ENCODE results near the gene NCKAP5. TPM values are rescaled to one million over a fixed set of nuclear protein-coding genes. Genes with fewer than 3 reads are reported as not detected.
"Not testable (repeated sequence)": the region's sequence is repeated elsewhere in the genome, so short reads cannot be mapped to it uniquely, and the experiment has no call there.

Gene NCKAP5
- total RNA-seq, 1 donor from 2014 or later = not detected

- no peaks in the 10 kb centered on the region for H3K4me1 Mint-ChIP-seq (ENCODE audit: low read depth)
- H3K36me3 Mint-ChIP-seq (ENCODE audit: low read depth) = no peaks in the 10 kb centered on the region
- peaks cover 2% of the 10 kb centered on the region for H3K9me3 Mint-ChIP-seq
- DNase-seq (ENCODE audit: low spot score) = no peak
- H3K27me3 Mint-ChIP-seq (ENCODE audit: insufficient read depth) = no peaks in the 10 kb centered on the region
- H3K4me3 Mint-ChIP-seq = no peak overlapping the region
- intact Hi-C loops (cut with micrococcal nuclease) = no loop called here
- no peak overlapping the region for H3K27ac Mint-ChIP-seq
Measured at GRCh38 chr2:133213651-133214050, 354.6 kb downstream of the NCKAP5 start.

- intact Hi-C loops (cut with micrococcal nuclease) = no loop called here
- H3K9me3 Mint-ChIP-seq = no peaks in the 10 kb centered on the region
- no peaks in the 10 kb centered on the region for H3K27me3 Mint-ChIP-seq (ENCODE audit: insufficient read depth)
- no peak overlapping the region for H3K27ac Mint-ChIP-seq
- H3K36me3 Mint-ChIP-seq (ENCODE audit: low read depth) = no peaks in the 10 kb centered on the region
- DNase-seq (ENCODE audit: low spot score) = no peak
- H3K4me3 Mint-ChIP-seq = no peak overlapping the region
- no peaks in the 10 kb centered on the region for H3K4me1 Mint-ChIP-seq (ENCODE audit: low read depth)
Measured at GRCh38 chr2:133209325-133209724, 358.9 kb downstream of the NCKAP5 start.

- H3K36me3 Mint-ChIP-seq (ENCODE audit: low read depth); H3K27me3 Mint-ChIP-seq (ENCODE audit: insufficient read depth); H3K4me1 Mint-ChIP-seq (ENCODE audit: low read depth); H3K27ac Mint-ChIP-seq; DNase-seq (ENCODE audit: low spot score); H3K4me3 Mint-ChIP-seq; intact Hi-C loops (cut with micrococcal nuclease); H3K9me3 Mint-ChIP-seq: not testable (repeated sequence)
Measured at GRCh38 chr2:133206666-133207065, 361.6 kb downstream of the NCKAP5 start.

GRCh38 chr2:133204421-133204820 lies 363.8 kb downstream of the NCKAP5 start:
- intact Hi-C loops (cut with micrococcal nuclease) = no loop called here
- Mint-ChIP-seq H3K9me3 (no peaks in the 10 kb centered on the region), H3K4me3 (no peak overlapping the region), H3K4me1 (ENCODE audit: low read depth) (no peaks in the 10 kb centered on the region), H3K36me3 (ENCODE audit: low read depth) (no peaks in the 10 kb centered on the region), H3K27me3 (ENCODE audit: insufficient read depth) (no peaks in the 10 kb centered on the region), H3K27ac (no peak overlapping the region)
- no peak for DNase-seq (ENCODE audit: low spot score)

GRCh38 chr2:133200684-133201421 lies 367.4 kb downstream of the NCKAP5 start:
- no peaks in the 10 kb centered on the region for H3K36me3 Mint-ChIP-seq (ENCODE audit: low read depth)
- intact Hi-C loops (cut with micrococcal nuclease) = no loop called here
- no peaks in the 10 kb centered on the region for H3K4me1 Mint-ChIP-seq (ENCODE audit: low read depth)
- H3K27ac Mint-ChIP-seq = no peak overlapping the region
- H3K4me3 Mint-ChIP-seq = no peak overlapping the region
- H3K9me3 Mint-ChIP-seq = no peaks in the 10 kb centered on the region
- H3K27me3 Mint-ChIP-seq (ENCODE audit: insufficient read depth) = no peaks in the 10 kb centered on the region
- no peak for DNase-seq (ENCODE audit: low spot score)

GRCh38 chr2:133198678-133199077 lies 369.6 kb downstream of the NCKAP5 start:
- Mint-ChIP-seq H3K27me3 (ENCODE audit: insufficient read depth) (no peaks in the 10 kb centered on the region), H3K27ac (no peak overlapping the region)

GRCh38 chr2:133197156-133197555 lies 371.1 kb downstream of the NCKAP5 start:
- no peaks in the 10 kb centered on the region for H3K27me3 Mint-ChIP-seq (ENCODE audit: insufficient read depth)
- H3K9me3 Mint-ChIP-seq = no peaks in the 10 kb centered on the region
- H3K4me3 Mint-ChIP-seq = no peak overlapping the region
- no peak overlapping the region for H3K27ac Mint-ChIP-seq
- intact Hi-C loops (cut with micrococcal nuclease) = no loop called here
- H3K4me1 Mint-ChIP-seq (ENCODE audit: low read depth) = no peaks in the 10 kb centered on the region
- H3K36me3 Mint-ChIP-seq (ENCODE audit: low read depth) = no peaks in the 10 kb centered on the region
- DNase-seq (ENCODE audit: low spot score) = no peak

More at GRCh38 chr2:133198678-133199077, 369.6 kb downstream of the NCKAP5 start:
- Mint-ChIP-seq H3K9me3 (no peaks in the 10 kb centered on the region), H3K4me3 (no peak overlapping the region), H3K36me3 (ENCODE audit: low read depth) (no peaks in the 10 kb centered on the region), H3K4me1 (ENCODE audit: low read depth) (no peaks in the 10 kb centered on the region)
- intact Hi-C loops (cut with micrococcal nuclease) = no loop called here
- DNase-seq (ENCODE audit: low spot score) = no peak

GRCh38 chr2:133194777-133195335 lies 373.4 kb downstream of the NCKAP5 start:
- Mint-ChIP-seq H3K9me3 (no peaks in the 10 kb centered on the region), H3K4me3 (no peak overlapping the region), H3K36me3 (ENCODE audit: low read depth) (no peaks in the 10 kb centered on the region), H3K4me1 (ENCODE audit: low read depth) (no peaks in the 10 kb centered on the region), H3K27me3 (ENCODE audit: insufficient read depth) (no peaks in the 10 kb centered on the region), H3K27ac (no peak overlapping the region)
- DNase-seq (ENCODE audit: low spot score) = no peak
- intact Hi-C loops (cut with micrococcal nuclease) = no loop called here

- no peaks in the 10 kb centered on the region for H3K36me3 Mint-ChIP-seq (ENCODE audit: low read depth)
- H3K4me1 Mint-ChIP-seq (ENCODE audit: low read depth) = no peaks in the 10 kb centered on the region
- intact Hi-C loops (cut with micrococcal nuclease) = no loop called here
- no peak overlapping the region for H3K27ac Mint-ChIP-seq
- H3K9me3 Mint-ChIP-seq = no peaks in the 10 kb centered on the region
- H3K4me3 Mint-ChIP-seq = no peak overlapping the region
- DNase-seq (ENCODE audit: low spot score) = no peak
- H3K27me3 Mint-ChIP-seq (ENCODE audit: insufficient read depth) = no peaks in the 10 kb centered on the region
Measured at GRCh38 chr2:133194362-133194655, 374.0 kb downstream of the NCKAP5 start.

- H3K36me3 Mint-ChIP-seq (ENCODE audit: low read depth) = no peaks in the 10 kb centered on the region
- H3K4me3 Mint-ChIP-seq = no peak overlapping the region
- H3K27me3 Mint-ChIP-seq (ENCODE audit: insufficient read depth) = no peaks in the 10 kb centered on the region
- H3K27ac Mint-ChIP-seq = no peak overlapping the region
- DNase-seq (ENCODE audit: low spot score) = no peak
- peaks cover 2% of the 10 kb centered on the region for H3K9me3 Mint-ChIP-seq
- H3K4me1 Mint-ChIP-seq (ENCODE audit: low read depth) = no peaks in the 10 kb centered on the region
- intact Hi-C loops (cut with micrococcal nuclease) = no loop called here
Measured at GRCh38 chr2:133193544-133194361, 374.5 kb downstream of the NCKAP5 start.

GRCh38 chr2:133192028-133192427 lies 376.2 kb downstream of the NCKAP5 start:
- H3K4me1 Mint-ChIP-seq (ENCODE audit: low read depth) = no peaks in the 10 kb centered on the region
- H3K27ac Mint-ChIP-seq = no peak overlapping the region
- no peaks in the 10 kb centered on the region for H3K27me3 Mint-ChIP-seq (ENCODE audit: insufficient read depth)
- H3K36me3 Mint-ChIP-seq (ENCODE audit: low read depth) = no peaks in the 10 kb centered on the region
- H3K4me3 Mint-ChIP-seq = no peak overlapping the region
- H3K9me3 Mint-ChIP-seq = peaks cover 5% of the 10 kb centered on the region
- DNase-seq (ENCODE audit: low spot score) = no peak
- intact Hi-C loops (cut with micrococcal nuclease) = no loop called here

GRCh38 chr2:133177196-133177595 lies 391.1 kb downstream of the NCKAP5 start:
- H3K27me3 Mint-ChIP-seq (ENCODE audit: insufficient read depth) = no peaks in the 10 kb centered on the region
- no peaks in the 10 kb centered on the region for H3K9me3 Mint-ChIP-seq
- no peaks in the 10 kb centered on the region for H3K36me3 Mint-ChIP-seq (ENCODE audit: low read depth)
- DNase-seq (ENCODE audit: low spot score) = no peak
- intact Hi-C loops (cut with micrococcal nuclease) = loop anchor here (10.0 kb wide), 1 partner anchor 502 kb away; the partner anchor contains the start of gene LYPD1
- no peak overlapping the region for H3K27ac Mint-ChIP-seq
- H3K4me1 Mint-ChIP-seq (ENCODE audit: low read depth) = no peaks in the 10 kb centered on the region
- no peak overlapping the region for H3K4me3 Mint-ChIP-seq

GRCh38 chr2:133175926-133176325 lies 392.3 kb downstream of the NCKAP5 start:
- DNase-seq (ENCODE audit: low spot score) = no peak
- intact Hi-C loops (cut with micrococcal nuclease) = loop anchor here (10.0 kb wide), 1 partner anchor 501 kb away; the partner anchor contains the start of gene LYPD1
- H3K9me3 Mint-ChIP-seq = no peaks in the 10 kb centered on the region
- no peak overlapping the region for H3K27ac Mint-ChIP-seq
- no peak overlapping the region for H3K4me3 Mint-ChIP-seq
- H3K4me1 Mint-ChIP-seq (ENCODE audit: low read depth) = no peaks in the 10 kb centered on the region
- no peaks in the 10 kb centered on the region for H3K36me3 Mint-ChIP-seq (ENCODE audit: low read depth)
- no peaks in the 10 kb centered on the region for H3K27me3 Mint-ChIP-seq (ENCODE audit: insufficient read depth)

Data from activated T-helper 1 cell treated with anti-CD3 and anti-CD28 coated beads, Interleukin-12 subunit alpha, Interleukin-12 subunit beta, Interleukin-2, Interleukin-4 antibody, amounts not matched to agents 30 ng/mL and 10 ng/mL and 1 ng/mL, durations not matched to agents 14 hours and 24 hours and 36 hours (primary cell).